ENCODE measurements around the gene INHA. TPM values are rescaled to one million over a fixed set of nuclear protein-coding genes. Genes with fewer than 3 reads are reported as not detected.

INHA gene
- total RNA-seq, 4 donors from 2014 or later, result not detected

DNA sequence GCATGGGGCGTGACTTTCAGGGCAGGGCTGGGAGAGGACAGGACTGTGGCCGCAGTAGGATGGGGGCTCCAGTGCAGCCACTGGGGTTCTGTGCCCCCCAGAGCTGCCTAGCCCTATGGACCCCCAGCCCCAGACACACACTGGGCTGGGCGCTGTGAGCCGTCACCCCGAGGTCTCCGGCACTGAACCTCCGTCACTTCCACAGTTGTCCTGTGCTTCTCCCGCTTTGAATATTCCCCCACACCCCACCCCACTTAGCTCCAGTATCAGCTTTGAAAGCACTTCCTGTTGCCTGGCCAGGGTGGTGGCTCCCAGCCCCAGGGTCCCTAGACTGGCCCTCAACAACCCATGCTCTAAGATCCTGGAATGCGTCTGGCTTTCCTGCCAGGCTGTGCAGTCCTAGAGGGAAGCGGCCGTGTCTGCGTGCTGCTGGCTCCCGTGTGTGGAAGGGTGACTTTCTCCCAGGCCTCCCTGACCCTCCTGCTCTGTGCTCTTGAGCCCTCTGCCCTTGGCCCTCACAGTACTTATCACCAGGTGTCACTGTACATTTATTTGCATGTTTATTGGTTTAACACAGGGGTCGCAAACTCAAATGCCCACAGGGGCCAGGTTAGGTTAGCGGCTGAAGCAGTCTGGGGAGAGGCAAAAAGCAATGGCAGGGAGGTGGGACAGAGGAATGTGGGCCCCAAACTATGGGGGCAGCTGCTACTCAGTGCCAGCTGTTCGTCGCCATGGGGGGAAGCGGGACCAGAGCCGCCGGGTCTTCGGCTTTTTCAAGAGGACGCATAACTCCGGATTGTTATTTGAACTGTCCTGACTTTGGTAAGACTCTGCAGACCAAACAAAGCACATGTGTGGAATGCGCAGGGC is 10.7 kb upstream of the INHA start:
- DNase-seq, result no peak
- Histone ChIP-seq H3K36me3 (no peaks in the 10 kb centered on the region), H3K4me1 (no peaks in the 10 kb centered on the region), H3K4me3 (no peak overlapping the region), H3K27ac (no peak overlapping the region), H3K9me3 (no peaks in the 10 kb centered on the region), H3K27me3 (no peaks in the 10 kb centered on the region)
- TF ChIP-seq, protein P1, sequence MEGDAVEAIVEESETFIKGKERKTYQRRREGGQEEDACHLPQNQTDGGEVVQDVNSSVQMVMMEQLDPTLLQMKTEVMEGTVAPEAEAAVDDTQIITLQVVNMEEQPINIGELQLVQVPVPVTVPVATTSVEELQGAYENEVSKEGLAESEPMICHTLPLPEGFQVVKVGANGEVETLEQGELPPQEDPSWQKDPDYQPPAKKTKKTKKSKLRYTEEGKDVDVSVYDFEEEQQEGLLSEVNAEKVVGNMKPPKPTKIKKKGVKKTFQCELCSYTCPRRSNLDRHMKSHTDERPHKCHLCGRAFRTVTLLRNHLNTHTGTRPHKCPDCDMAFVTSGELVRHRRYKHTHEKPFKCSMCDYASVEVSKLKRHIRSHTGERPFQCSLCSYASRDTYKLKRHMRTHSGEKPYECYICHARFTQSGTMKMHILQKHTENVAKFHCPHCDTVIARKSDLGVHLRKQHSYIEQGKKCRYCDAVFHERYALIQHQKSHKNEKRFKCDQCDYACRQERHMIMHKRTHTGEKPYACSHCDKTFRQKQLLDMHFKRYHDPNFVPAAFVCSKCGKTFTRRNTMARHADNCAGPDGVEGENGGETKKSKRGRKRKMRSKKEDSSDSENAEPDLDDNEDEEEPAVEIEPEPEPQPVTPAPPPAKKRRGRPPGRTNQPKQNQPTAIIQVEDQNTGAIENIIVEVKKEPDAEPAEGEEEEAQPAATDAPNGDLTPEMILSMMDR (IDR thresholded peaks at IDR 0.05), result no peak
- no peak for TF ChIP-seq POLR2A (IDR thresholded peaks at IDR 0.05)

DNA sequence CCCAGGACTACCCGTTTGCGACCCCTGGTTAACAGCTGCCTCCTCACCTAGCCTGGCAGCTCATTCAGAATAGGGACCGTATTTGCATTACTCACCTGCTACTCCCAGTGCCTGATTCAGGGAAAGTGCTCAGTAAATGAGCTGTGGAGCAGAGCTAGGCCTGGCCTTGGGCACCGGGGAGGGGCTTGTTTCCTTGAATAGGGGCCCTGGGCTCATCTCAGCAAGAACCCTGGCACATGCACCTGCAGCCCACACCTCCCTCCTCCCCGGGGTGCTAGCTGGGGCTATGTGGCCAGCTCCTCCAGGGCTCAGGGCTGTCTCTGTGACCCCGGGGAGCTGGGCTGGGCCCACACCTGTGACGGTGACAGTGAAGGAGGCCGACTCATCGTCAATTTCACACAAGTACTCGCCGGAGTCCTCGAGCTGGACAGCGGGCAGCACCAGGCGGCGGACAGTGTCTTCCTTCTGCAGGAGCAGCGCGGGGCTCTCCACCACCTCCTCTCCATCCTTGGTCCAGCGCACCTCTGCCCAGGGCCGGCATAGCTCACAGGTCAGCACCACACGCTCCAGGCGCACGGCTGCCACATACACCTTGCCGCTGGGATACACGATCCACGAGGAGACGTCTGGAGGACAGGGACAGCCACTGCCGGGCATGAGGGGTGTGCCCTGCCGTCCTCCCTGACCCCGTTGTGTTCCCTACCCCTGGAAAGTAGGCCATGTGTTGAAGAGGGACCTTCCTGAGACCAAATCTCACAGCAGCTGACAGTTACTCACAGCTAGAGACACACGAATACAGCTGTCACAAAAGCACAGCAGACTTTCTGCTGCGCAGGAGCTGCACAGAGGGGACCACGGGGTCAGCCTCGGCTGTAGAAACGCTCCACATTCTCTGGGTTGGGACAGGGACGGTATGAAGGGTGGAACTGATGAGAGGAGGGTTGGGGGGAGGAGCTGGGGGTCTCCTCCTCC is 9.8 kb upstream of the INHA start:
- Histone ChIP-seq H3K9me3 (no peaks in the 10 kb centered on the region), H3K27me3 (no peaks in the 10 kb centered on the region), H3K4me1 (no peaks in the 10 kb centered on the region), H3K27ac (no peak overlapping the region), H3K4me3 (no peak overlapping the region), H3K36me3 (no peaks in the 10 kb centered on the region)
- TF ChIP-seq, protein P1 (IDR thresholded peaks at IDR 0.05), result no peak
- TF ChIP-seq POLR2A (IDR thresholded peaks at IDR 0.05), result no peak
- no peak for DNase-seq

DNA sequence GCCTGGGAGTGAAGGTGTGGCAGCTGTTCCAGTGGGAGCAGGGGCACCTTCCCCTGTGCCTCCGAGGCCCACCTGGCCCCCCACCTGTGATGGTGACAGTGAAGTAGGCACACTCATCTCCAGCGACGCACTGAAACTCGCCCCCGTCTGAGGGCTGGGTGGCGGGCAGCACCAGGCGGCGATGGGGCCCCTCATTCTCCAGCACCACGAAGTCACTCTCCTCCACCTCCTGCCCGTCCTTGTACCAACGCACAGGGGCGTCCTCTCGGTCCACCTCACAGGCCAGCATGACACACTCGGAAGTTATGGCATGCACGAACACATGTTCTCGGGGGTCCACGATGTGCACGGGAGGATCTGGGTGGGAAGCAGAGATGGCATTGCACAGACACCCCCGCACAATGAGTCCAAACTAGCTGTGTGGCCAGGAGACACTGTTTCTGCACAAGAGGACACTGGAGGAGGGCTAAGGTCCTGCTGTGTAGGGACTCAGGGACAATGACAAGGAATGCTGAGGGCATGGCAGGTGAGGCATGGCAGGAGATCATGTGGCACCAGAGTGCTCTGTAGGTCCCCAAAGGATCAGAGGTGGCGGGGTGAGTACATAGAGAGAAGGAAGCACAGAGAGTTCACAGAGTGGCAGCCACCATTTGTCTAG is 8.7 kb upstream of the INHA start:
- no peaks in the 10 kb centered on the region for H3K36me3 ChIP-seq
- H3K4me3 ChIP-seq, result no peak overlapping the region
- no peak overlapping the region for H3K27ac ChIP-seq
- TF ChIP-seq, protein P1 (IDR thresholded peaks at IDR 0.05), result no peak
- TF ChIP-seq POLR2A (IDR thresholded peaks at IDR 0.05), result no peak
- H3K27me3 ChIP-seq, result no peaks in the 10 kb centered on the region
- no peaks in the 10 kb centered on the region for H3K4me1 ChIP-seq
- no peaks in the 10 kb centered on the region for H3K9me3 ChIP-seq
- no peak for DNase-seq

DNA sequence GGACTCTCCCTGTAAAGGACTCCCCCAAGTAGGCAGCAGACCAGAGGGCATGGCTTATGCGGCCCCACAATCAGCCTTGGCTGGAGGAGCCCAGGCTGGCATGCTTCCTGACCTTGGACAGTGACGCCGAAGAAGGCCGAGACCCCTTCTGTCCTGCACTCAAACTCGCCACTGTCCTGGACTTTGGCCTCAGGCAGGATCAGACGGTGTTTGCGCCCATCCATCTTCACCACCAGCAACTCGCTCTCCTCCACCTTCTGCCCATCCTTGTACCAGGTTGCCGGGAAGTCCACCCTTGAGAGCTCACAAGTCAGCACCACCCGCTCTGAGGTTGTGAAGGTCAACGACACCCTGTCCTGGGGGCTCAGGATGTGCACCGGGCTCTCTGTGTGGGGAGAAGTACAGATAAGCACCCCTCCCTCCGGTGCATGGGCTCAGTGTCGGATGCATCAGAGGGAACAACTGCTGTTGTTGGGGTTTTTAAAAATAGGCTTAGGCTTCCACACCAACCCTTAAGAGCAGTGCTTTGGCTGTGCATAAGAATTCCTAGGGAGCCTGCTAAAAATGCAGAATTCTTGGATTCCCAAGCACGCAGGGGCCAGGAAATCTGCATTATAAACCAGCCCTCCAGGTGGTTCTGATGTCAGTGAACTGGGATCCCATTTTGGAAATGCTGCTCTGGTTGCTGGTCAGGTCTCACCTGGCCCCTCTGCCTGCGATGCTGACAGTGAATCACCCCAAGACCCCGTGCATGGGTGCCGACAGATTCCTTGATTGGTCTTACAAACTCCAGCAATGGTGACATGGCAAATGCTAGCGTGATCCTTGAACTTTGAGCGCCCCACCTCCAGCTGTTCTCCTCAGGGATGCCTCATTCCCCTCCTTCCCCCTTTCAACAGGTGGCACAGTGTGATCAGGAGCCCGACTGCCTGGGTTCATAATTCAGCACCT is 6.7 kb upstream of the INHA start:
- H3K4me1 ChIP-seq, result peaks cover 0 to 3% (median 0%) of the 10 kb centered on the region in 4 donors
- H3K36me3 ChIP-seq, result no peaks in the 10 kb centered on the region
- H3K4me3 ChIP-seq, result no peak overlapping the region
- TF ChIP-seq, protein P1 (IDR thresholded peaks at IDR 0.05), result no peak
- no peak for TF ChIP-seq POLR2A (IDR thresholded peaks at IDR 0.05)
- no peak overlapping the region for H3K27ac ChIP-seq
- no peak for DNase-seq
- H3K27me3 ChIP-seq, result no peaks in the 10 kb centered on the region
- no peaks in the 10 kb centered on the region for H3K9me3 ChIP-seq

Data from Peyer's patch (tissue), 4 donors.